C4-2B (cell line): ENCODE data around the gene ZNF91.
A peak's percentile ranks its signal among the peaks of the same experiment; 100 is the strongest.

ENCODE experiments used
- CTCF ChIP-seq: fragments of 450-650 bp; conservative IDR thresholded peaks from 2 replicates; pipeline ENCODE4 v1.5.1; 2017; ENCODE audit warnings: mild to moderate bottlenecking
- ZFX ChIP-seq: fragments of 450-650 bp; IDR thresholded peaks from 2 replicates; pipeline ENCODE4 v1.6.1; 2017

- peak; percentile 14 for TF ChIP-seq CTCF
- TF ChIP-seq ZFX, result no peak
These were observed 89.7 kb downstream of the ZNF91 start for GRCh38 chr19:23305555-23305954.
